Heart left ventricle (tissue), 16 donors: Measurements from ENCODE around the gene ADRM1. TPM values are rescaled to one million over a fixed set of nuclear protein-coding genes. Genes with fewer than 3 reads are reported as not detected.

Experiments
- ATAC-seq, 4 donors: fragments of 200-7000 bp; cut with Tn5 transposase; one replicate each; pipeline ENCODE4 v1.9.1; 2020 to 2022; ENCODE audit warnings: moderate library complexity in 4 of 4, mild to moderate bottlenecking in 3 of 4, moderate number of reproducible peaks in 1 of 4
- DNase-seq, 5 donors: peaks; one replicate each; pipeline ENCODE4 v3.0.0-alpha.2; 2020
- H3K27ac ChIP-seq, 12 donors: fragments of 200-600 bp; sonication (generic) in 4 of 12; one replicate each; pipeline versions ENCODE4 v1.5.0 to v1.8.0; 2016 to 2022; ENCODE audit warnings: mild to moderate bottlenecking in 2 of 12
- H3K27me3 ChIP-seq, 9 donors: fragments of 200-600 bp; sonication (generic) in 2 of 9; one replicate each; pipeline versions ENCODE4 v1.5.1 to v1.8.0; 2016 to 2022; ENCODE audit warnings: mild to moderate bottlenecking in 3 of 9
- H3K36me3 ChIP-seq, 9 donors: fragments of 200-600 bp; sonication (generic) in 2 of 9; one replicate each; pipeline versions ENCODE4 v1.5.0 to v1.8.0; 2018 to 2022; ENCODE audit warnings: mild to moderate bottlenecking in 2 of 9
- H3K4me1 ChIP-seq, 12 donors: fragments of 200-600 bp; sonication (generic) in 4 of 12; one replicate each; pipeline versions ENCODE4 v1.5.0 to v1.8.0; 2016 to 2022; ENCODE audit warnings: mild to moderate bottlenecking in 3 of 12
- H3K4me3 ChIP-seq, 12 donors: fragments of 200-600 bp; sonication (generic) in 4 of 12; one replicate each; pipeline versions ENCODE4 v1.5.0 to v1.8.0; 2017 to 2022; ENCODE audit warnings: mild to moderate bottlenecking in 9 of 12, moderate library complexity in 4 of 12
- H3K9me3 ChIP-seq, 12 donors: fragments of 200-600 bp; sonication (generic) in 4 of 12; one replicate each; pipeline versions ENCODE4 v1.5.0 to v1.8.0; 2016 to 2022; ENCODE audit warnings: mild to moderate bottlenecking in 1 of 12
- CTCF ChIP-seq, 12 donors: fragments of 200-600 bp; sonication (generic) in 4 of 12; IDR thresholded peaks; one replicate each; pipeline versions ENCODE4 v1.5.0 to v1.8.0; 2018 to 2022; ENCODE audit warnings: antibody characterized with exemption in 12 of 12, mild to moderate bottlenecking in 5 of 12
- POLR2A ChIP-seq, 2 donors: fragments of 450-650 bp; IDR thresholded peaks; one replicate each; pipeline ENCODE4 v1.6.1; 2017; ENCODE audit warnings: antibody characterized with exemption in 2 of 2, mild to moderate bottlenecking in 2 of 2, moderate library complexity in 2 of 2
- WGBS, 4 donors: extraction: QIAGEN DNeasy Blood & Tissue Kit in 2 of 4; methylation state at CpG; one replicate each; pipeline versions ENCODE4 v1.1.5 to v1.1.7; 2013 to 2018; 5-methylcytosine and 5-hydroxymethylcytosine counted together
- intact Hi-C, 10 donors: fragments of 100-400 bp; cut with DNase I; formaldehyde crosslinking; loops; one replicate each; pipeline versions ENCODE4 v1.11.1 to v1.14.2; 2022
- polyA plus RNA-seq, 2 donors: library from polyadenylated mRNA; stranded (reverse); fragments of 200-250 nt; gene quantifications; one replicate each; pipeline ENCODE4 v1.2.3, GENCODE V29; 2013
- total RNA-seq, 9 donors: library from RNA; depleted of rRNA in 2 of 9; stranded (reverse); fragments of >200 nt in 2 of 9; fragmentation: NEBNext Ultra II Directional in 3 of 9; extraction: Animal tissue kit (Norgen Biotek cat#: 25700) in 3 of 9; gene quantifications; one replicate each; pipeline versions ENCODE4 v1.1.0 to v1.2.4, GENCODE V29; 2016 to 2023
- donor health status: ischemic (EF 13 %, LVEDD 7.1; RV severe dilation, severe dysfunction).
- donor health status: healthy with polysubstance abuse.
- donor health status: DM: no; HTN: yes; CAD: no.
- donor health status: DM: no; HTN: no; CAD: no.
- donor health status: ischemic (EF 25% LVEDD 6.9; RV normal size, moderate dysfunction).
- donor health status: ischemic (EF 25% LVEDD 5.7; RV mildly dilated, moderate dysfunction).
- donor health status: healthy.
- donor health status: DM: yes; HTN: yes; CAD: no.
- donor health status: ischemic (EF 35%, LVEDD 5.7; RV mildly dilated, moderate dysfunction).
- donor health status: nonischemic (EF 11% LVEDD 7.7; RV severe dilation, severe dysfunction).
- donor health status: DM: yes; HTN: yes; CAD: no.
- donor health status: PGD.
- donor health status: ischemic (EF 29% LVEDD 5.4; RV normal size, mild dysfunction).
- donor health status: nonischemic (EF 23%, LVEDD 6.1; RV moderate dilation, normal function).

The ADRM1 gene
- total and polyA plus RNA-seq, 11 donors: 66.8 to 218 (median 79.9) TPM

- peak overlapping the region; percentile 69 to 97 (median 93) for H3K27ac ChIP-seq
- H3K9me3 ChIP-seq: no peaks in the 10 kb centered on the region
- H3K36me3 ChIP-seq: peaks cover 0 to 25% (median 14%) of the 10 kb centered on the region in 9 donors
- TF ChIP-seq POLR2A (IDR thresholded peaks at IDR 0.05) (no peak), CTCF (IDR thresholded peaks at IDR 0.05) (no peak)
- peaks cover 32 to 82% (median 69%) of the 10 kb centered on the region in 12 donors for H3K4me1 ChIP-seq
- intact Hi-C loops: loop anchor here in 2 of 10 donors (5.0 to 10.0 kb wide), 2 partner anchors 51 to 53 kb away; partner anchors contain the start of gene ADRM1 (in 2 of the 2)
- peaks cover 0 to 4% (median 0%) of the 10 kb centered on the region in 9 donors for H3K27me3 ChIP-seq
- peak overlapping the region in 9 of 12 donors; percentile 12 to 48 (median 36) for H3K4me3 ChIP-seq
- ATAC-seq: peak; percentile 9 to 46 (median 35)
- WGBS, 4 donors: 0 to 28% (median 14%) methylated on average over 2 to 11 of the region's 11 CpGs
- peak; percentile 74 to 82 (median 79) for DNase-seq
Measured at GRCh38 chr20:62355516-62355877, 52.7 kb downstream of the ADRM1 start.

DNA sequence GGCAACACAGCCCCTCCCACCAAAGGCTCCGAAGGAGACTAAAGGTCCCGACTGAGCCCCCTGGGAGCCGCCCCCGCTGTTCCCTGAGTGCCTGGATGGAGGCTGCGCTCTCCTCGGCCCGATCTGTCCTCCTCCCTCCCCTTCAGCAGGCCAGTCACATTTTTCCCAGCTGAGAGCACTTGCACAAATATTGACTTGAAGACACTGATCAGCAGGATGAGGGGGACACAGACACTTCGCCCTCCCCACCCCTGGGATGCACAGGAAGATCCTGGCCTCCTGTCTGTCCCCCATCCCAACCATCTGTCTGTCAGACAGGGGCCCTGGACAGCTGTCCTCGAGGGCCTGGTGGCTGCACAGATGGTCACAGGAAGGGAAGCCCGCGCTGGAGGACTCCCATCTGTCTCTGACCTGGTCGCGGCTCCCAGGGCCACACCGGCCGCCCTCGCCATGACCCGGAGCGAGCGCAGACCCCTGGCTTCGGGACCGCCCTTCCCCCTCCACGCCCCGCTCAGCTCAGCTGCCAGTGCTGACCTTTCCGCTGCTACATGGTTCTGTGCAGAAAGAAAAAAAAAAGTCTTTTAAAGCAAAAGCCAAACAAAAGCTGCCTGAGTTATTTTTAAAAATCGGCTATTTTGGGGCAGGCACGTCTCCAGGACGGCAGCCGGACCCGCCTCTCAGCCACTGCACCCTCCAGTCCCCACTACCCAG, 53.2 kb downstream of the ADRM1 start:
- H3K36me3 ChIP-seq: peaks cover 0 to 20% (median 9%) of the 10 kb centered on the region in 9 donors
- H3K4me1 ChIP-seq: peaks cover 32 to 87% (median 72%) of the 10 kb centered on the region in 12 donors
- peaks cover 0 to 4% (median 0%) of the 10 kb centered on the region in 9 donors for H3K27me3 ChIP-seq
- peak overlapping the region in 10 of 12 donors; percentile 2 to 48 (median 35) for H3K4me3 ChIP-seq
- H3K27ac ChIP-seq: peak overlapping the region; percentile 69 to 97 (median 93)
- intact Hi-C loops: loop anchor here in 4 of 10 donors (2.0 to 10.0 kb wide), 4 partner anchors 25 to 54 kb away; partner anchors contain the start of gene ADRM1 (in 2 of the 4)
- ATAC-seq (peak in 3 of 4 donors; percentile 6 to 16 (median 9)), DNase-seq (peak; percentile 77 to 85 (median 80))
- H3K9me3 ChIP-seq: no peaks in the 10 kb centered on the region
- TF ChIP-seq CTCF (IDR thresholded peaks at IDR 0.05) (no peak), POLR2A (IDR thresholded peaks at IDR 0.05) (no peak)
- WGBS, 4 donors: 9 to 28% (median 13%) methylated on average over 16 to 29 of the region's 29 CpGs

DNA sequence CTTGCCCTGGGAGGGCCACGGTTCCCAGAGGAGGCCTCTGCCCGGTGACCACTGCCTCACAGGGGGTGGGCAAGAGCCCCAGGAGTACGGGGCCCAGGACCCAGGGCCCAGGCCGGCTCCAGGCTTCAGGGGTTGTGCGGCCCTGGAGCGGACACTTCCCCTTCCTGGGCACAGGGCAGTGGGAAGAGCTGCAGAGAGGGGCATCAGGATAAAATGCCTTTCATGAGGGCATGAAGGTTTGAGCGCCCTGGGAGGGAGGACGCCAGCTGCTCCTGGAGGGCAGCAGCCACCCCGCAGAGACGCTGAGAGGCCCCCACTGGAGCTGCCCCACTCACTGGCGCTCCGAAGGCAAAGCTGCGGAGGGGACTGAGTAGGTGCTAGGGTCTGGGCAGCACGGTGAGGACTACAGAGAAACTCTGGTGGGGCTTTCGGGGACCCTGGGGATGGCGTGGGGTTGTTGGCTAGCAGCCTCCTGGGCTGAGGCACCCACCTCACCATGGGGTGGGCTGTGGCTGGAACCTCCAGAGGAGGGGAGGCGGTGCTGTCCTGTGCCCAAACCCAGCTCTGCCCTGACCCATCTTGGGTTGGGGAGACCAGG, 53.9 kb downstream of the ADRM1 start:
- Histone ChIP-seq H3K27ac (peak overlapping the region; percentile 69 to 97 (median 93)), H3K4me1 (peaks cover 35 to 94% (median 79%) of the 10 kb centered on the region in 12 donors), H3K4me3 (peak overlapping the region in 11 of 12 donors; percentile 2 to 48 (median 34)), H3K36me3 (peaks cover 0 to 19% (median 6%) of the 10 kb centered on the region in 9 donors), H3K27me3 (peaks cover 0 to 4% (median 0%) of the 10 kb centered on the region in 9 donors), H3K9me3 (no peaks in the 10 kb centered on the region)
- TF ChIP-seq CTCF (IDR thresholded peaks at IDR 0.05) (no peak), POLR2A (IDR thresholded peaks at IDR 0.05) (no peak)
- 27 to 45% (median 28%) methylated on average over 5 to 17 of the region's 17 CpGs for WGBS, 4 donors
- intact Hi-C loops: loop anchor here in 4 of 10 donors (2.0 to 10.0 kb wide), 4 partner anchors 24 to 54 kb away; partner anchors contain the start of gene ADRM1 (in 2 of the 4)
- no peak for ATAC-seq
- DNase-seq: no peak
